Measurements from ENCODE around the gene IWS1.

Gene IWS1

GRCh38 chr2:127464470-127465257 lies 61.6 kb downstream of the IWS1 start:
- DNase-seq (ENCODE audit: low read depth) = no peak
- H3K4me3 ChIP-seq (ENCODE audit: low read length) = no peak overlapping the region
- TF ChIP-seq, protein P1, sequence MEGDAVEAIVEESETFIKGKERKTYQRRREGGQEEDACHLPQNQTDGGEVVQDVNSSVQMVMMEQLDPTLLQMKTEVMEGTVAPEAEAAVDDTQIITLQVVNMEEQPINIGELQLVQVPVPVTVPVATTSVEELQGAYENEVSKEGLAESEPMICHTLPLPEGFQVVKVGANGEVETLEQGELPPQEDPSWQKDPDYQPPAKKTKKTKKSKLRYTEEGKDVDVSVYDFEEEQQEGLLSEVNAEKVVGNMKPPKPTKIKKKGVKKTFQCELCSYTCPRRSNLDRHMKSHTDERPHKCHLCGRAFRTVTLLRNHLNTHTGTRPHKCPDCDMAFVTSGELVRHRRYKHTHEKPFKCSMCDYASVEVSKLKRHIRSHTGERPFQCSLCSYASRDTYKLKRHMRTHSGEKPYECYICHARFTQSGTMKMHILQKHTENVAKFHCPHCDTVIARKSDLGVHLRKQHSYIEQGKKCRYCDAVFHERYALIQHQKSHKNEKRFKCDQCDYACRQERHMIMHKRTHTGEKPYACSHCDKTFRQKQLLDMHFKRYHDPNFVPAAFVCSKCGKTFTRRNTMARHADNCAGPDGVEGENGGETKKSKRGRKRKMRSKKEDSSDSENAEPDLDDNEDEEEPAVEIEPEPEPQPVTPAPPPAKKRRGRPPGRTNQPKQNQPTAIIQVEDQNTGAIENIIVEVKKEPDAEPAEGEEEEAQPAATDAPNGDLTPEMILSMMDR (conservative IDR thresholded peaks at IDR 0.05; ENCODE audit: low read length) = no peak

DNA sequence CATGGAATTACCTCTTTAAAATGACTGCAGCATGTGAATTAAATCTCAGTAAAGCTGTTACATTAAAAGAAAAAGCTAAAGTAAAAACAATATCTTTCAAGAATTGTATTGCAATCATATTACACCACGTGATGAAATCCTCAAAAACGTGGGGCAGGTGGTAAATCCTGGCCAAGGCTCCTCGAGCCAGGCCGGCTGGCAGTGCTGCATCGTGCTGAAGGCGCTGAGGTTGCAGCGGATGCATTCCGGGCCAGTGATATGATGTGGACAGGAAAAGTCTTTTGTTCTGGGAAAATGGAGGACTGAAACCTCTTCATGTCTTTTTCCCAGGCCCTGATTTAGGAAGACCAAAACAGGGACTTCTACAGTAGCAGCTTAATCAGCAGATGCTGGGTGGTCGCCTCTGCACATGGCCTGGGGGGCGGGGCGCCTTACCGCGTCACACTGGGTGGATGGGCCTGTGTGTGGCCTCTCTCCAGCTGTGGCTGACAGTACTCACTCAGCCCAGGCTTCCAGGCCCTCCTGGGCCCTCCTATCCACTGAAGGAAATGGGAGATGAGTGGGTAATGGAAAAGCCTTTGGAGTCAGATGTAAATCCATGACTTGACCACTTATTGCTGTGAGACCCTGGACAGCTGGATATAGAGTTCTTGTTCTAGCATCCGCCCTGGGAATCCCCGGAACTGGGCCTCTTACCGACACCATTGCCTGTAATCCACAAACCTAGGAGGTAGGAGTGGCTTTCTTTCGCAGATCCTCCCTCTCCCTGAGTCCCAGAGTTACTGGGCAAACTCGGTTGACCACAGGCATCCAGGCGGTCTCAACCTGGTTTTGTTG lies 62.9 kb downstream of the IWS1 start:
- no peak overlapping the region for H3K4me3 ChIP-seq (ENCODE audit: low read length)
- no peak for DNase-seq (ENCODE audit: low read depth)
- TF ChIP-seq, protein P1 (conservative IDR thresholded peaks at IDR 0.05; ENCODE audit: low read length) = no peak

- H3K4me3 ChIP-seq (ENCODE audit: low read length) = no peak overlapping the region
- no peak for DNase-seq (ENCODE audit: low read depth)
- TF ChIP-seq, protein P1 (conservative IDR thresholded peaks at IDR 0.05; ENCODE audit: low read length) = no peak
Observed at GRCh38 chr2:127462461-127462860, 63.8 kb downstream of the IWS1 start.

- H3K4me3 ChIP-seq (ENCODE audit: low read length) = no peak overlapping the region
- no peak for DNase-seq (ENCODE audit: low read depth)
- TF ChIP-seq, protein P1 (conservative IDR thresholded peaks at IDR 0.05; ENCODE audit: low read length) = no peak
Observed at GRCh38 chr2:127456960-127457359, 69.3 kb downstream of the IWS1 start.

GRCh38 chr2:127455566-127456493 lies 70.5 kb downstream of the IWS1 start:
- TF ChIP-seq, protein P1 (conservative IDR thresholded peaks at IDR 0.05; ENCODE audit: low read length) = no peak
- no peak for DNase-seq (ENCODE audit: low read depth)
- H3K4me3 ChIP-seq (ENCODE audit: low read length) = no peak overlapping the region

- TF ChIP-seq, protein P1 (conservative IDR thresholded peaks at IDR 0.05; ENCODE audit: low read length) = no peak
- no peak overlapping the region for H3K4me3 ChIP-seq (ENCODE audit: low read length)
- DNase-seq (ENCODE audit: low read depth) = no peak
Observed at GRCh38 chr2:127454595-127455565, 71.4 kb downstream of the IWS1 start.

All from AG10803 (cell line).